Gastroesophageal sphincter (tissue), 3 donors: ENCODE data around the gene BTBD16.

Source experiments
- CTCF ChIP-seq, 4 experiments: fragments of 200-600 bp in 2 of 4; fragments of 450-650 bp in 2 of 4; sonication (generic) in 1 of 4; IDR thresholded peaks; one replicate each; pipeline ENCODE4 v1.5.1; 2017 to 2019; ENCODE audit warnings: antibody characterized with exemption in 4 of 4, mild to moderate bottlenecking in 2 of 4, moderate library complexity in 2 of 4
- POLR2A ChIP-seq, 2 donors: fragments of 450-650 bp; IDR thresholded peaks; one replicate each; pipeline ENCODE4 v1.6.1; 2017; ENCODE audit warnings: antibody characterized with exemption in 2 of 2, mild to moderate bottlenecking in 2 of 2, moderate library complexity in 1 of 2

GRCh38 chr10:122246830-122247520 is 24.1 kb upstream of the BTBD16 start:
- TF ChIP-seq POLR2A (IDR thresholded peaks at IDR 0.05), result no peak
- TF ChIP-seq CTCF (IDR thresholded peaks at IDR 0.05), result no peak
